Measurements from ENCODE around the gene GPX1. TPM values are rescaled to one million over a fixed set of nuclear protein-coding genes. Genes with fewer than 3 reads are reported as not detected.

Gene GPX1
- total and polyA plus RNA-seq, 10 of the 15 experiments (the other 5 are each of a cell fraction or from before 2014, with no cell fraction given) = 32.0 to 1,121 (median 400) TPM

- H3K4me1 ChIP-seq (ENCODE audit: control insufficient read depth, insufficient read depth, low read length) = no peaks in the 10 kb centered on the region
- WGBS (ENCODE audit: insufficient coverage, insufficient replicate concordance, low lambda C conversion rate, missing lambda C conversion rate) = 82% methylated on average over 7 of the region's 7 CpGs
- POLR2A ChIA-PET = interaction anchor here (0.5 kb wide), 1 partner anchor 1512 kb away, joined by 4 read pairs; no protein-coding TSS in a partner anchor
- peak; percentile 61 for ATAC-seq
- H4K20me1 ChIP-seq (ENCODE audit: control insufficient read depth, insufficient read depth) = no peaks in the 10 kb centered on the region
- no peak for DNase-seq (ENCODE audit: low read depth, low spot score)
- intact Hi-C loops (cut with micrococcal nuclease; ENCODE audit: unreplicated experiment) (no loop called here), in situ Hi-C loops (cut with MboI) (no loop called here)
- BruUV-seq (replicated peaks) = no TSS peak
- no peaks in the 10 kb centered on the region for H3K9me3 ChIP-seq (replicated peaks; ENCODE audit: control insufficient read depth, insufficient read depth, low read length)
- CTCF ChIA-PET = interaction anchor here (1.6 kb wide), 1 partner anchor 13 kb away, joined by 7 read pairs; the partner anchor contains the start of gene USP4
- no peak overlapping the region for H2AFZ ChIP-seq (ENCODE audit: control insufficient read depth, low read depth, low read length)
- SMC1A ChIA-PET (ENCODE audit: uncharacterized antibody, unreplicated experiment) = no interaction called here
- H3K27ac ChIP-seq (ENCODE audit: control insufficient read depth, insufficient read depth) = no peak overlapping the region
- RAD21 ChIA-PET (ENCODE audit: unreplicated experiment) = interaction anchor here (0.9 to 1.6 kb wide), 2 partner anchors 13 to 122 kb away, joined by 4 to 8 read pairs; partner anchors contain the start of gene USP4
- peaks cover 2% of the 10 kb centered on the region for H3K79me2 ChIP-seq (ENCODE audit: control insufficient read depth, insufficient read depth, low read length)
- TF ChIP-seq MTA2 (IDR thresholded peaks at IDR 0.05; ENCODE audit: low read depth) (no peak), CTCF (IDR thresholded peaks at IDR 0.05 in 2 of 3, conservative IDR thresholded peaks at IDR 0.05 in 1 of 3; ENCODE audit: control insufficient read depth in 2 of 3, extremely low read depth in 1 of 3, insufficient read depth in 1 of 3, low read depth in 3 of 3, low read length in 3 of 3) (peak; percentile 18 to 27 (median 22); a peak in 3 of 6 replicates), CHD4 (IDR thresholded peaks at IDR 0.05) (no peak), RAD21 (IDR thresholded peaks at IDR 0.05; ENCODE audit: insufficient read depth, low read depth, low read length) (peak; percentile 37; the same call in 1 of the 2 replicates), EED (IDR thresholded peaks at IDR 0.05; ENCODE audit: low read depth) (no peak)
- no peak overlapping the region for H3K4me3 ChIP-seq
- FAIRE-seq = peak; percentile 77
- no peaks in the 10 kb centered on the region for H3K27me3 ChIP-seq (replicated peaks in 1 of 2; ENCODE audit: control insufficient read depth in 2 of 2, insufficient read depth in 2 of 2, low read length in 1 of 2)
- H3K4me2 ChIP-seq (ENCODE audit: control insufficient read depth, insufficient read depth) = no peak overlapping the region
- no peak overlapping the region for H3K9ac ChIP-seq (ENCODE audit: control insufficient read depth, insufficient read depth, low read length)
- H3K36me3 ChIP-seq (ENCODE audit: control insufficient read depth in 2 of 2, insufficient read depth in 2 of 2, low read length in 1 of 2) = peaks cover 20 to 46% of the 10 kb centered on the region in 2 experiments
These were observed 30.7 kb downstream of the GPX1 start for GRCh38 chr3:49327485-49327884.

Measured in GM12878 (cell line).